ENCODE results near the gene BICD2.
A peak's percentile ranks its signal among the peaks of the same experiment; 100 is the strongest.
"Not testable (repeated sequence)": the region's sequence is repeated elsewhere in the genome, so short reads cannot be mapped to it uniquely, and the experiment has no call there.

The BICD2 gene

DNA sequence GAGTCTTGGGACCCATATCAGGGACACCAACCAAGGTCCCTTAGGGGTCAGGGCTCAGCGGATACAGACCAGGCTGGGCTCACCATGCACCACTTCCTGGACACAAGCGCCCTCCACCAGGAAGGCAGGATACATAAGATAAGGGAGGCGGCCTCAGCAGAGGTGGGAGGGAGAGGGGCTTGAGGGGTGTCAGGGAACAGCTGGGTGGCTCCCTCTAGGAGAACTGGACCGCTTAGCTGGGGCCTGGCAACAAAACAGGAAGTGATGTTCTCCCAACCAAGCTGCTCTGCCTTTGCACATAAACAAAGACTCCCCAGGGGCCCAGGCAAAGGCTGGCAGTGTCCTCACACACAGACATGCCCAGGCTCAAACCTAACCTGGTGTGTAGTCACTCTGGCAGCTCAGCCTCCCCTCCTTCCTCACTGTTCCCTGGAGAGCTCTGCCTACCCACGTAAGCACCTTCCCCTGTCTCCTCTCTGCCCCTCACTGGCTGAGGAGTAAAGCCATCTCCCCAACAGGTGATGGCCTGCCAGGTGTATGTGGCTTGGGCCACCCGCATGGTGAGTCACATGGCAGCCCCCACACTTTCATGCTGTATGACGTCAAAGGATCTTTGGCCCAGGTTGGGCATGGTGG lies 5.8 kb upstream of the BICD2 start:
- no peak overlapping the region for H3K9ac ChIP-seq (ENCODE audit: low read length)
- no peaks in the 10 kb centered on the region for H3K36me3 ChIP-seq (ENCODE audit: low read length)
- H3K9me3 ChIP-seq (ENCODE audit: insufficient read depth, low read length) = no peaks in the 10 kb centered on the region
- no peaks in the 10 kb centered on the region for H3K27me3 ChIP-seq (ENCODE audit: low read length)
- H3K4me2 ChIP-seq (ENCODE audit: low read depth, low read length, poor library complexity, severe bottlenecking) = no peak overlapping the region
- peak overlapping the region; percentile 20 for H2AFZ ChIP-seq (ENCODE audit: low read depth, low read length, severe bottlenecking)
- no peaks in the 10 kb centered on the region for H3K79me2 ChIP-seq (ENCODE audit: insufficient read depth, low read length)
- H4K20me1 ChIP-seq (ENCODE audit: low read depth, low read length) = no peaks in the 10 kb centered on the region
- no peaks in the 10 kb centered on the region for H3F3A ChIP-seq (ENCODE audit: insufficient read depth)
- H3K27ac ChIP-seq (ENCODE audit: low read depth, low read length) = no peak overlapping the region
- no peak overlapping the region for H3K4me3 ChIP-seq (ENCODE audit: insufficient read depth, low read length, poor library complexity, severe bottlenecking)
- TF ChIP-seq EZH2phosphoT487 (conservative IDR thresholded peaks at IDR 0.05; ENCODE audit: low read length) = no peak
- TF ChIP-seq, protein P1, sequence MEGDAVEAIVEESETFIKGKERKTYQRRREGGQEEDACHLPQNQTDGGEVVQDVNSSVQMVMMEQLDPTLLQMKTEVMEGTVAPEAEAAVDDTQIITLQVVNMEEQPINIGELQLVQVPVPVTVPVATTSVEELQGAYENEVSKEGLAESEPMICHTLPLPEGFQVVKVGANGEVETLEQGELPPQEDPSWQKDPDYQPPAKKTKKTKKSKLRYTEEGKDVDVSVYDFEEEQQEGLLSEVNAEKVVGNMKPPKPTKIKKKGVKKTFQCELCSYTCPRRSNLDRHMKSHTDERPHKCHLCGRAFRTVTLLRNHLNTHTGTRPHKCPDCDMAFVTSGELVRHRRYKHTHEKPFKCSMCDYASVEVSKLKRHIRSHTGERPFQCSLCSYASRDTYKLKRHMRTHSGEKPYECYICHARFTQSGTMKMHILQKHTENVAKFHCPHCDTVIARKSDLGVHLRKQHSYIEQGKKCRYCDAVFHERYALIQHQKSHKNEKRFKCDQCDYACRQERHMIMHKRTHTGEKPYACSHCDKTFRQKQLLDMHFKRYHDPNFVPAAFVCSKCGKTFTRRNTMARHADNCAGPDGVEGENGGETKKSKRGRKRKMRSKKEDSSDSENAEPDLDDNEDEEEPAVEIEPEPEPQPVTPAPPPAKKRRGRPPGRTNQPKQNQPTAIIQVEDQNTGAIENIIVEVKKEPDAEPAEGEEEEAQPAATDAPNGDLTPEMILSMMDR (IDR thresholded peaks at IDR 0.05; ENCODE audit: insufficient read depth, low read length, poor library complexity, severe bottlenecking) = no peak
- no peaks in the 10 kb centered on the region for H3K9me2 ChIP-seq (replicated peaks; ENCODE audit: insufficient read depth, low read length)

DNA sequence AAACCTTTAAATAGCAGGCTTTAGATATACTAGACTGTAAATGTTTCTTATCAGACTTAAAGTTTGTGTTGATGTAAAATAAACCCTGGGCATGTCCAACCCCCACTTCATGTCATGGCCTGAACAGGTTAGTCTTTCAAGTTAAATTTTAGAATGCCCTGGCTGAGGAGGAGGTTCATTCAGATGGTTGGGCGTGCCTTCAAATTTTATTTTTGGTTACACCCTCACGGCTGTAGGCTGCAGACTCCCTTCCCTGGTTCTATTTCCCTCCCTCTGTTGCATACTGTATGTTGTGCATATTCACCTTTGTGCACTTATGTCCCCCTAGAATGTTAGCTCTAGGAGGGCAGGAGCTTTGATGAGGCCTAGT lies 5.3 kb upstream of the BICD2 start:
- Histone ChIP-seq H3K79me2 (ENCODE audit: insufficient read depth, low read length) (no peaks in the 10 kb centered on the region), H2AFZ (ENCODE audit: low read depth, low read length, severe bottlenecking) (peak overlapping the region; percentile 20), H3K27me3 (ENCODE audit: low read length) (no peaks in the 10 kb centered on the region), H3F3A (ENCODE audit: insufficient read depth) (no peaks in the 10 kb centered on the region), H3K9me3 (ENCODE audit: insufficient read depth, low read length) (no peaks in the 10 kb centered on the region), H3K36me3 (ENCODE audit: low read length) (no peaks in the 10 kb centered on the region), H3K4me3 (ENCODE audit: insufficient read depth, low read length, poor library complexity, severe bottlenecking) (no peak overlapping the region), H3K27ac (ENCODE audit: low read depth, low read length) (no peak overlapping the region), H3K9ac (ENCODE audit: low read length) (no peak overlapping the region), H3K4me2 (ENCODE audit: low read depth, low read length, poor library complexity, severe bottlenecking) (no peak overlapping the region), H3K9me2 (replicated peaks; ENCODE audit: insufficient read depth, low read length) (no peaks in the 10 kb centered on the region), H4K20me1 (ENCODE audit: low read depth, low read length) (no peaks in the 10 kb centered on the region)
- TF ChIP-seq EZH2phosphoT487 (conservative IDR thresholded peaks at IDR 0.05; ENCODE audit: low read length) = no peak
- TF ChIP-seq, protein P1 (IDR thresholded peaks at IDR 0.05; ENCODE audit: insufficient read depth, low read length, poor library complexity, severe bottlenecking) = no peak

DNA sequence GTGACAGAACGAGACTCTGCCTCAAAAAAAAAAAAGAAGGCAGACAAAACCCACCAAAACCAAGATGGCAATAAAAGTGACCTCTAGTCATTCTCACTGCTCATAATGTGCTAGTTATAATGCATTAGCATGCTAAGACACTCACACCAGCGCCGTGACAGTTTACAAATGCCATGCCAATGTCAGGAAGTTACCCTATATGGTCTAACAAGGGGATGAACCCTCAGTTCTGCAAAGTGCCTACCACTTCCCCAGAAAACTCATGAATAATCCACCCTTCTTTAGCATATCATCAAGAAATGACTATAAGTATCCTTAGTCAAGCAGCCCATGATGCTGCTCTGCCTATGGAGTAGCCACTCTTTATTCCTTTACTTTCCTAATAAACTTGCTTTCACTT lies 4.7 kb upstream of the BICD2 start:
- H3F3A ChIP-seq (ENCODE audit: insufficient read depth) = no peaks in the 10 kb centered on the region
- no peak overlapping the region for H3K9ac ChIP-seq (ENCODE audit: low read length)
- H3K9me2 ChIP-seq (replicated peaks; ENCODE audit: insufficient read depth, low read length) = no peaks in the 10 kb centered on the region
- TF ChIP-seq EZH2phosphoT487 (conservative IDR thresholded peaks at IDR 0.05; ENCODE audit: low read length) = no peak
- TF ChIP-seq, protein P1 (IDR thresholded peaks at IDR 0.05; ENCODE audit: insufficient read depth, low read length, poor library complexity, severe bottlenecking) = no peak
- no peaks in the 10 kb centered on the region for H3K27me3 ChIP-seq (ENCODE audit: low read length)
- no peaks in the 10 kb centered on the region for H4K20me1 ChIP-seq (ENCODE audit: low read depth, low read length)
- H3K36me3 ChIP-seq (ENCODE audit: low read length) = no peaks in the 10 kb centered on the region
- H3K4me2 ChIP-seq (ENCODE audit: low read depth, low read length, poor library complexity, severe bottlenecking) = no peak overlapping the region
- H3K4me3 ChIP-seq (ENCODE audit: insufficient read depth, low read length, poor library complexity, severe bottlenecking) = no peak overlapping the region
- H2AFZ ChIP-seq (ENCODE audit: low read depth, low read length, severe bottlenecking) = no peak overlapping the region
- H3K79me2 ChIP-seq (ENCODE audit: insufficient read depth, low read length) = peaks cover 3% of the 10 kb centered on the region; the same call in 1 of the 2 replicates
- no peaks in the 10 kb centered on the region for H3K9me3 ChIP-seq (ENCODE audit: insufficient read depth, low read length)
- H3K27ac ChIP-seq (ENCODE audit: low read depth, low read length) = no peak overlapping the region

DNA sequence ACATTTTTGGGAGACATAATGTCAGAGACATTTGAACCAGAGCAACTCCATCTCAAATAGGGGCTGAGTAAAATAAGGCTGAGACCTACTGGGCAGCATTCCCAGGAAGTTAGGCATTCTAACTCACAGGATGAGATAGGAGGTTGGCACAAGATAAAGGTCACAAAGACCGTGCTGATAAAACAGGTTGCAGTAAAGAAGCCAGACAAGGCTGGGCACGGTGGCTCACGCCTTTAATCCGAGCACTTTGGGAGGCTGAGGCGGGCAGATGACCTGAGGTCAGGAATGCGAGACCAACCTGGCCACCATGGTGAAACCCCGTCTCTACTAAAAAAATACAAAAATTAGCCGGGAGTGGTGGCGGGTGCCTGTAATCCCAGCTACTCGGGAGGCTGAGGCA lies 4.2 kb upstream of the BICD2 start:
- H3K9me3 ChIP-seq (ENCODE audit: insufficient read depth, low read length) = not testable (repeated sequence)

More for the DNA sequence above, 4.2 kb upstream of the BICD2 start:
- not testable (repeated sequence) for H3K27me3 ChIP-seq (ENCODE audit: low read length); H3K4me3 ChIP-seq (ENCODE audit: insufficient read depth, low read length, poor library complexity, severe bottlenecking); H4K20me1 ChIP-seq (ENCODE audit: low read depth, low read length); H3K27ac ChIP-seq (ENCODE audit: low read depth, low read length); H3K9ac ChIP-seq (ENCODE audit: low read length); H3K4me2 ChIP-seq (ENCODE audit: low read depth, low read length, poor library complexity, severe bottlenecking); H3F3A ChIP-seq (ENCODE audit: insufficient read depth); H3K9me2 ChIP-seq (replicated peaks; ENCODE audit: insufficient read depth, low read length); H3K79me2 ChIP-seq (ENCODE audit: insufficient read depth, low read length); H3K36me3 ChIP-seq (ENCODE audit: low read length); H2AFZ ChIP-seq (ENCODE audit: low read depth, low read length, severe bottlenecking)
